Loucy (cell line): ENCODE measurements around the gene CECR2.

Experiments
- CTCF ChIP-seq: fragments of 200-600 bp; sonication (generic); conservative IDR thresholded peaks from 2 replicates; pipeline ENCODE4 v1.5.1; 2014; ENCODE audit warnings: mild to moderate bottlenecking, antibody characterized with exemption, low read length
- EZH2phosphoT487 ChIP-seq: fragments of 200-600 bp; IDR thresholded peaks from 2 replicates; pipeline ENCODE4 v1.6.1; 2018; ENCODE audit warnings: antibody characterized with exemption, mild to moderate bottlenecking, moderate library complexity, borderline replicate concordance

DNA sequence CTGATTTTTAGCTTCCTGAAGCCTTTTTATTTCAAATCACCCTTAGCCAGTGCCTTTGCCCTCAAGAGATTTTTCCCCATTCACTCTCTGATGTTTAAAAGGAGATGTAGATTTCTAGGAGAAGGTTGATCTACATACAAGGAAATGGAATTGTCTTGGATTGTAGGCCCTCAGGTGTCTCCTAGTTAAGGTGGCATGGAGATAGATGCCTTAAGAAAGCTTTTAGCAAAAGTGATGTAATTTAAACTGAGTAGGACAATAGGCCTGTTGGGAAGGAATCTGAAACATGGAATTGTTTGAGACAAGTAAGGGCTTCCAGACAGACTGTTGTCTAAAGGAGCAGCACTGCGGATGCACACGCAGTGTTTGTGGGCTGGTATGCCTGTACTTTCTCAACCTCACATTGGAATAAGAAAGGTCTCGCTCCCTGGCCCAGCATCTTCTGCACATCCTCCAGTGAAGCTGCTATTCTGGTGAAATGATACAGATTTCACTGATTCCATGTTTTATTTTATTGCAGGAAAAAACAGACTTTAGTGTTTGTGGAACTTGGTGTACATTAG lies 124.2 kb downstream of the CECR2 start:
- TF ChIP-seq CTCF (no peak), EZH2phosphoT487 (no peak)
